ENCODE data around the gene MCM7.

MCM7 gene

DNA sequence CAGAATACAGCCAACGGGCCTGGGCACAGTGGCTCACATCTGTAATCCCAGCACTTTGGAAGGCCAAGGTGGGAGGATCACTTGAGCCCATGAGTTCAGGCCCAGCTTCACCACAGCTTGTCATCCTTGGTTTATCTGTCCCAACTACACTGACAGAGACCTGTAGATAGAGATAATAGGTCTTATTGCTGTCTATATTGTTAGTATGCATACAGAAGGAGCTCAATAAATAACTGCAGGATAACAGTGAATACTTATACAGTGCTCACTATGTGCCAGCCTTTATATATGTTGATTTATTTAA is 19.5 kb upstream of the MCM7 start:
- Histone ChIP-seq H3K4me1 (ENCODE audit: control insufficient read depth, insufficient read depth, low read length) (no peaks in the 10 kb centered on the region), H3K27ac (ENCODE audit: low read length) (no peak overlapping the region), H3K4me3 (ENCODE audit: low read length) (no peak overlapping the region), H3K27me3 (ENCODE audit: control insufficient read depth, insufficient read depth, low read length) (no peaks in the 10 kb centered on the region), H3K9me3 (ENCODE audit: control insufficient read depth, insufficient read depth, low read length) (no peaks in the 10 kb centered on the region), H3K36me3 (ENCODE audit: control insufficient read depth, insufficient read depth, low read length) (no peaks in the 10 kb centered on the region)
- no CpG with 5 or more reads among the region's 1 CpG for WGBS (ENCODE audit: insufficient coverage, insufficient read length)
- no peak for DNase-seq (ENCODE audit: low read depth, low spot score)

DNA sequence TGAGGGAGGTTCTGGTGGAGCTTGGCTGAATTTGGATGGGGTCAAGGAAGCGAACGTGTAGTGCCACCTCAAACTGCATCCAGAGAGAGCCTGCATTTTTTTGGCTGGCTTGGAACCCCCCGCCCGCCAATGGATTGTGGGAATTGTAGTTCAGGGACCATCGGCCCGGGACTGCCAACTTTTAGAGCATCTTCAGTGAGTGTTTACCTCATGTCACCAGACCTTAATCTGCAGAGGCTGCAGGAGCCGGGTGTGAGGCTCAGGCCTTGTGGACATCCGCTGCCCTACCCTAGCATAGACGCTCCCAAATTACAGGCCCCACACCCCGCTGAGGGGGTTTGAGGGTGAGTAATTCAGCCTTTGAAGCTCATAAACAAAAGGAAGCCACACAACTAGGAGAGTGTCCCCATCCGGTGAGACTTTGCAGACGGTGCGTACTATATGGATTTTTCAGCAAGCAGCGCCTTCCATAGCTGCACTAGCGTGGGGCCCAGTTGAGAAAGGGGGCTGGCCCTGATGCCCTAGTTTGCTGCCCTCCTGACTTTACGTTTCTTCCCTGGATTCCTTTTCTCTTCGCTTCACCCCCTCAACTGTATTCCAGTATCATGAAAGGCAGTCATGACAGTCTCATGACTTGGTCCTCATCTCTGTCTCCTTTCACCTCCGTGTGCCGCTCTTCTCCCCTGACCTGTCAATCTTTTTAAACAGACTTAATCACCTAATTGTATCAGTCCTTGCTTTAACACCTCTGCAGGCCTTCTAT is 19.0 kb upstream of the MCM7 start:
- Histone ChIP-seq H3K4me3 (ENCODE audit: low read length) (peak overlapping the region; percentile 69; the same call in 1 of the 2 replicates), H3K4me1 (ENCODE audit: control insufficient read depth, insufficient read depth, low read length) (no peaks in the 10 kb centered on the region), H3K27me3 (ENCODE audit: control insufficient read depth, insufficient read depth, low read length) (no peaks in the 10 kb centered on the region), H3K9me3 (ENCODE audit: control insufficient read depth, insufficient read depth, low read length) (no peaks in the 10 kb centered on the region), H3K36me3 (ENCODE audit: control insufficient read depth, insufficient read depth, low read length) (no peaks in the 10 kb centered on the region), H3K27ac (ENCODE audit: low read length) (no peak overlapping the region)
- DNase-seq (ENCODE audit: low read depth, low spot score) = no peak
- WGBS (ENCODE audit: insufficient coverage, insufficient read length) = no CpG with 5 or more reads among the region's 19 CpGs

- H3K4me3 ChIP-seq (ENCODE audit: low read length) = peak within 1 kb of the TSS; percentile 91
- H3K9me3 ChIP-seq (ENCODE audit: control insufficient read depth, insufficient read depth, low read length) = no peaks in the 10 kb centered on the region
- H3K27ac ChIP-seq (ENCODE audit: low read length) = no peak within 1 kb of the TSS
- WGBS (ENCODE audit: insufficient coverage, insufficient read length) = no CpG with 5 or more reads among the region's 49 CpGs
- H3K36me3 ChIP-seq (ENCODE audit: control insufficient read depth, insufficient read depth, low read length) = no peaks in the 10 kb centered on the region
- H3K4me1 ChIP-seq (ENCODE audit: control insufficient read depth, insufficient read depth, low read length) = no peaks in the 10 kb centered on the region
- no peaks in the 10 kb centered on the region for H3K27me3 ChIP-seq (ENCODE audit: control insufficient read depth, insufficient read depth, low read length)
- peak; percentile 90 for DNase-seq (ENCODE audit: low read depth, low spot score)
These were observed 18.1 kb upstream of the MCM7 start, which contains the start of the genes CNPY4 and TAF6 for GRCh38 chr7:100119072-100119969. TSS of gene CNPY4 (plus strand) at chr7:100119634. CDS start at chr7:100119745, 111 bp downstream. TSS of gene TAF6 (minus strand) at chr7:100119358. CDS start at chr7:100114209, 5,149 bp downstream.

DNA sequence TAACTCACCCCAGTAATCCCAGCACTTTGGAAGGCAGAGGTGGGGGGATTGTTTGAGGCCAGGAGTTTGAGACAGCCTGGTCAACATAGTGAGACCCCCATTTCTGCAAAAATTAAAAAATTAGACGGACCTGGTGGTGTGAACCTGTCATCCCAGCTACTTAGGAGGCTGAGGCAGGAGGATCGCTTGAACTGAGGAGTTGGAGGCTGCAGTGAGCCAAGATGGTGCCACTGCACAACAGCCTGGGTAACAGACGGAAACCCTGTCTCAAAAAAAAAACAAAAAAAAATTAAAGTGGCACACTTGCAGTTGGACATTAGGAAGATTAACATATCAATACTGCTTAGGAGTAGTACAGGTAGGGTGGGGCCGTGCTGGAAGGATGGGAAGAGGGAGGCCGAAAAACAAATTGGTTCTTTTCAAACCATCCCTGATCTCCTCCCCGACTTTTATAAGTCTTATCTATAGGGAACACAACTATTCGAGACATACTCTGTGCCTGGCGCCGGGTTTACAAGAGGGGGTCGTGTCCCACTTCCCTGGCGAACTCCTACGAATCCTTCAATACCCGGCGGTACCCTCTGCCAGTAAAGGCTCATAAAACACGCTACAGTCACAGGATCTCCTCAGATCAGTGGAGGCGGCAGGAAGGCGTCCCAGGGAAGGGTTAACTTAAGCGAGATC is 17.3 kb upstream of the MCM7 start:
- WGBS (ENCODE audit: insufficient coverage, insufficient read length) = no CpG with 5 or more reads among the region's 18 CpGs
- H3K9me3 ChIP-seq (ENCODE audit: control insufficient read depth, insufficient read depth, low read length) = no peaks in the 10 kb centered on the region
- H3K36me3 ChIP-seq (ENCODE audit: control insufficient read depth, insufficient read depth, low read length) = peaks cover 3% of the 10 kb centered on the region; the same call in 1 of the 2 replicates
- H3K27me3 ChIP-seq (ENCODE audit: control insufficient read depth, insufficient read depth, low read length) = no peaks in the 10 kb centered on the region
- no peak overlapping the region for H3K27ac ChIP-seq (ENCODE audit: low read length)
- no peaks in the 10 kb centered on the region for H3K4me1 ChIP-seq (ENCODE audit: control insufficient read depth, insufficient read depth, low read length)
- no peak for DNase-seq (ENCODE audit: low read depth, low spot score)
- H3K4me3 ChIP-seq (ENCODE audit: low read length) = peak overlapping the region; percentile 91

GRCh38 chr7:100115026-100115425 is 13.8 kb upstream of the MCM7 start:
- H3K4me1 ChIP-seq (ENCODE audit: control insufficient read depth, insufficient read depth, low read length) = no peaks in the 10 kb centered on the region
- H3K27ac ChIP-seq (ENCODE audit: low read length) = no peak overlapping the region
- no peak overlapping the region for H3K4me3 ChIP-seq (ENCODE audit: low read length)
- no CpG with 5 or more reads among the region's 7 CpGs for WGBS (ENCODE audit: insufficient coverage, insufficient read length)
- DNase-seq (ENCODE audit: low read depth, low spot score) = no peak
- H3K27me3 ChIP-seq (ENCODE audit: control insufficient read depth, insufficient read depth, low read length) = no peaks in the 10 kb centered on the region
- peaks cover 19% of the 10 kb centered on the region for H3K36me3 ChIP-seq (ENCODE audit: control insufficient read depth, insufficient read depth, low read length)
- no peaks in the 10 kb centered on the region for H3K9me3 ChIP-seq (ENCODE audit: control insufficient read depth, insufficient read depth, low read length)

DNA sequence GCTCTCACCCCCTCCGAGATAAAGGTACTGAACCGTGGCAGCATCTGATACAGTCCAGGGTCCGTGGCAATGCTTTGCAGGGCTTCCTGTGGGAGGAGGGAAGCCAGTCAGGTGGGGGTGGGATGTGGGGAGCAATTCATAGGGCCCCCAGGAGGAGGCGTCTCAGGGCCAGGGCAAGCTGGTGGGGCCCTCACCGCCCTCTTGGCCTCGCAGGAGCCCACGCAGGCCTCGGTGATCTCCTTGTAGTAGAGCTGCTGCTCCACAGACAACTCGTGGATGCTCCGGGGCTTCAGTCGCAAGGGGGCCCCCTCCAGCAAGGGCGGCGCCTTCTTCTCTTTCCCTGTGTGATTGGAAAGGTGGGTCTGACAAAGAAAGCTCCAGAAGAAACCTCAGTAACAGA is 10.7 kb upstream of the MCM7 start:
- Histone ChIP-seq H3K4me3 (ENCODE audit: low read length) (no peak overlapping the region), H3K27me3 (ENCODE audit: control insufficient read depth, insufficient read depth, low read length) (no peaks in the 10 kb centered on the region), H3K27ac (ENCODE audit: low read length) (no peak overlapping the region), H3K9me3 (ENCODE audit: control insufficient read depth, insufficient read depth, low read length) (no peaks in the 10 kb centered on the region), H3K36me3 (ENCODE audit: control insufficient read depth, insufficient read depth, low read length) (peaks cover 31% of the 10 kb centered on the region), H3K4me1 (ENCODE audit: control insufficient read depth, insufficient read depth, low read length) (no peaks in the 10 kb centered on the region)
- DNase-seq (ENCODE audit: low read depth, low spot score) = no peak
- no CpG with 5 or more reads among the region's 13 CpGs for WGBS (ENCODE audit: insufficient coverage, insufficient read length)

- Histone ChIP-seq H3K9me3 (ENCODE audit: control insufficient read depth, insufficient read depth, low read length) (no peaks in the 10 kb centered on the region), H3K27me3 (ENCODE audit: control insufficient read depth, insufficient read depth, low read length) (no peaks in the 10 kb centered on the region), H3K36me3 (ENCODE audit: control insufficient read depth, insufficient read depth, low read length) (peaks cover 36% of the 10 kb centered on the region), H3K27ac (ENCODE audit: low read length) (no peak overlapping the region), H3K4me3 (ENCODE audit: low read length) (no peak overlapping the region), H3K4me1 (ENCODE audit: control insufficient read depth, insufficient read depth, low read length) (no peaks in the 10 kb centered on the region)
- WGBS (ENCODE audit: insufficient coverage, insufficient read length) = no CpG with 5 or more reads among the region's 7 CpGs
- DNase-seq (ENCODE audit: low read depth, low spot score) = no peak
These were observed 10.0 kb upstream of the MCM7 start for GRCh38 chr7:100111156-100111555.

GRCh38 chr7:100109521-100110163 is 8.4 kb upstream of the MCM7 start:
- no peak for DNase-seq (ENCODE audit: low read depth, low spot score)
- H3K27ac ChIP-seq (ENCODE audit: low read length) = no peak overlapping the region
- H3K27me3 ChIP-seq (ENCODE audit: control insufficient read depth, insufficient read depth, low read length) = no peaks in the 10 kb centered on the region
- no peaks in the 10 kb centered on the region for H3K9me3 ChIP-seq (ENCODE audit: control insufficient read depth, insufficient read depth, low read length)
- H3K4me3 ChIP-seq (ENCODE audit: low read length) = no peak overlapping the region
- peaks cover 40% of the 10 kb centered on the region for H3K36me3 ChIP-seq (ENCODE audit: control insufficient read depth, insufficient read depth, low read length)
- WGBS (ENCODE audit: insufficient coverage, insufficient read length) = no CpG with 5 or more reads among the region's 12 CpGs
- H3K4me1 ChIP-seq (ENCODE audit: control insufficient read depth, insufficient read depth, low read length) = no peaks in the 10 kb centered on the region

DNA sequence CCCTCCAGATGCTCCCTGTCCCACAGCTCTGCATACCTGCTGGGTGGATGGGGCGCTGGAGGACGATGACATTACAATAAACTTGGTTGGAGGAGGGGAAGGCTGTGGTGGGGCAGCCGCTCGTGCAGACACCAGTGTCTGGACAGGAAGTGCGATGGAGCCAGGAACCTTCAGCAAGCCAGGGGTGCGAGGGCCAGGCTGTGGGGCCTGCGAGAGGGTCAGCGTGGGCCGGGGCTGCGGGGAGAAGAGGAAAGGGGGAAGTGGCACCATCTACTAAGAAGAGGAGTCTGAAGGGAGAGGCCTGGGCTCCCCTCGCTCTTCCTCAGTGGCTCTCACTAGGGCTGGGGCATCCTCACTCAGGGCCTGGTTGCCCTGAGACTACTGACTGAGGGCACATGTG is 6.7 kb upstream of the MCM7 start:
- peaks cover 33% of the 10 kb centered on the region for H3K36me3 ChIP-seq (ENCODE audit: control insufficient read depth, insufficient read depth, low read length)
- no peak overlapping the region for H3K4me3 ChIP-seq (ENCODE audit: low read length)
- no peaks in the 10 kb centered on the region for H3K9me3 ChIP-seq (ENCODE audit: control insufficient read depth, insufficient read depth, low read length)
- DNase-seq (ENCODE audit: low read depth, low spot score) = no peak
- no CpG with 5 or more reads among the region's 11 CpGs for WGBS (ENCODE audit: insufficient coverage, insufficient read length)
- H3K27ac ChIP-seq (ENCODE audit: low read length) = no peak overlapping the region
- no peaks in the 10 kb centered on the region for H3K27me3 ChIP-seq (ENCODE audit: control insufficient read depth, insufficient read depth, low read length)
- H3K4me1 ChIP-seq (ENCODE audit: control insufficient read depth, insufficient read depth, low read length) = no peaks in the 10 kb centered on the region
